Mesenchymal stem cell (in vitro differentiated cells and primary cell): ENCODE data around the gene TIAL1.

Source experiments
- DNase-seq: peaks from one replicate; pipeline ENCODE4 v3.0.0-alpha.2; 2013
- H2AFZ ChIP-seq: one replicate; pipeline ENCODE4 v1.6.1; 2013; ENCODE audit warnings: low read depth, mild to moderate bottlenecking, control low read depth, inconsistent platforms, low read length, moderate library complexity
- H2AK5ac ChIP-seq: 2 replicates; pipeline ENCODE4 v1.6.1; 2013; ENCODE audit warnings: low read length, moderate library complexity, mild to moderate bottlenecking, inconsistent platforms; ENCODE audit not compliant: severe bottlenecking
- H2BK120ac ChIP-seq: one replicate; pipeline ENCODE4 v1.6.1; 2013; ENCODE audit warnings: low read depth, mild to moderate bottlenecking, inconsistent platforms, low read length, moderate library complexity
- H2BK12ac ChIP-seq, 2 experiments: one replicate each; pipeline ENCODE4 v1.6.1; 2013; ENCODE audit warnings: inconsistent platforms in 2 of 2, low read length in 2 of 2, mild to moderate bottlenecking in 2 of 2, moderate library complexity in 2 of 2, control low read depth in 1 of 2
- H2BK15ac ChIP-seq: one replicate; pipeline ENCODE4 v1.6.1; 2013; ENCODE audit warnings: mild to moderate bottlenecking, low read depth, inconsistent platforms; ENCODE audit not compliant: poor library complexity, severe bottlenecking
- H2BK5ac ChIP-seq: 2 replicates; pipeline ENCODE4 v1.6.1; 2013; ENCODE audit warnings: low read depth, mild to moderate bottlenecking, low read length, control low read depth, inconsistent platforms; ENCODE audit not compliant: poor library complexity, severe bottlenecking
- H3K14ac ChIP-seq, 2 experiments: one replicate each; pipeline ENCODE4 v1.6.1; 2013; ENCODE audit warnings: inconsistent platforms in 2 of 2, low read length in 2 of 2, control low read depth in 1 of 2, mild to moderate bottlenecking in 1 of 2, moderate library complexity in 1 of 2
- H3K18ac ChIP-seq, 2 experiments: one replicate each; pipeline ENCODE4 v1.6.1; 2013; ENCODE audit warnings: inconsistent platforms in 2 of 2, low read length in 2 of 2, control low read depth in 1 of 2, low read depth in 1 of 2, mild to moderate bottlenecking in 1 of 2
- H3K23ac ChIP-seq, 2 experiments: one replicate each; pipeline ENCODE4 v1.6.1; 2013; ENCODE audit warnings: inconsistent platforms in 2 of 2, low read length in 2 of 2, mild to moderate bottlenecking in 2 of 2, moderate library complexity in 2 of 2, control low read depth in 1 of 2
- H3K27ac ChIP-seq: 2 replicates; pipeline ENCODE4 v1.5.1; 2013; ENCODE audit warnings: mild to moderate bottlenecking, moderate library complexity, low read length, control low read depth, inconsistent platforms; ENCODE audit not compliant: poor library complexity, severe bottlenecking
- H3K27me3 ChIP-seq, 2 experiments: 2 replicates each; pipeline versions ENCODE4 v1.6.1 to v1.7.0; 2013; ENCODE audit warnings: low read length in 2 of 2, mild to moderate bottlenecking in 2 of 2, moderate library complexity in 2 of 2, control low read depth in 1 of 2, inconsistent platforms in 1 of 2; ENCODE audit not compliant: control insufficient read depth in 1 of 2, insufficient read depth in 1 of 2
- H3K36me3 ChIP-seq, 2 experiments: 2 replicates each; pipeline versions ENCODE4 v1.6.1 to v1.7.0; 2013; ENCODE audit warnings: low read length in 2 of 2, control low read depth in 1 of 2, inconsistent platforms in 1 of 2, low read depth in 1 of 2, mild to moderate bottlenecking in 1 of 2; ENCODE audit not compliant: insufficient read depth in 2 of 2, control insufficient read depth in 1 of 2
- H3K4ac ChIP-seq, 2 experiments: one replicate each; pipeline ENCODE4 v1.6.1; 2013; ENCODE audit warnings: inconsistent platforms in 2 of 2, low read length in 2 of 2, mild to moderate bottlenecking in 2 of 2, moderate library complexity in 2 of 2, control low read depth in 1 of 2, low read depth in 1 of 2
- H3K4me1 ChIP-seq: 2 replicates; pipeline ENCODE4 v1.6.1; 2013; ENCODE audit warnings: low read depth, low read length, control low read depth; ENCODE audit not compliant: control insufficient read depth, insufficient read depth
- H3K4me2 ChIP-seq: 2 replicates; pipeline ENCODE4 v1.6.1; 2013; ENCODE audit warnings: low read length, mild to moderate bottlenecking, inconsistent platforms; ENCODE audit not compliant: poor library complexity, severe bottlenecking
- H3K4me3 ChIP-seq, 2 experiments: 2 replicates each; pipeline versions ENCODE4 v1.5.1 to v1.7.0; 2013; ENCODE audit warnings: low read length in 2 of 2, mild to moderate bottlenecking in 2 of 2, control low read depth in 1 of 2, low read depth in 1 of 2; ENCODE audit not compliant: insufficient read depth in 1 of 2
- H3K79me1 ChIP-seq: replicated peaks from 2 replicates; pipeline ENCODE4 v1.6.1; 2013; ENCODE audit warnings: mild to moderate bottlenecking, control low read depth, low read length, inconsistent platforms; ENCODE audit not compliant: poor library complexity, severe bottlenecking
- H3K9ac ChIP-seq: 2 replicates; pipeline ENCODE4 v1.7.0; 2013; ENCODE audit warnings: mild to moderate bottlenecking, low read length, moderate library complexity
- H3K9me3 ChIP-seq: 2 replicates; pipeline ENCODE4 v1.7.0; 2013; ENCODE audit warnings: mild to moderate bottlenecking, low read length; ENCODE audit not compliant: control insufficient read depth
- H4K8ac ChIP-seq: one replicate; pipeline ENCODE4 v1.6.1; 2013; ENCODE audit warnings: inconsistent platforms, mild to moderate bottlenecking, low read length, moderate library complexity
- H4K91ac ChIP-seq: one replicate; pipeline ENCODE4 v1.6.1; 2013; ENCODE audit warnings: mild to moderate bottlenecking, low read length, inconsistent platforms
- WGBS: methylation state at CpG from one replicate; pipeline ENCODE4 v1.1.7; 2013; ENCODE audit warnings: mixed read lengths; 5-methylcytosine and 5-hydroxymethylcytosine counted together

TIAL1 gene

DNA sequence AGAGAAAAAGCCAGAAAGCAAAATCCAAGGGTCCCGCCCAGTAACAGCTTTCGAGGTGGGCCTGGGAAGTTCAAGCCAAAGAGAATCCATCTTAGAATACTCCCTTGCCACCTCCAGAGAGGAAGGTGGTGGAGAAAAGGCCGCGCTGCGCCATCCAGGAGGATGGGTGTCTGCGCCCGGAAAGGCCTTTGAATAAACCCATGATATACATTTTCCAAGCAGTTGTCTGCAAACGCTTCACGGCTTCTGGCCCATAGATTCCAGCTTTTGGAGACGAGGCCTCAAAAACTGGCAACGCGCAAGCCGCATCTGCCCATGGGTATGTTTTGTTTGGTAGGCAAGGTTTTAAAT is 72.1 kb downstream of the TIAL1 start:
- Histone ChIP-seq H2BK12ac (no peak overlapping the region), H3K14ac (no peak overlapping the region), H3K18ac (peak overlapping the region in 1 of 2 experiments; percentile 4), H3K36me3 (peaks cover 11 to 22% of the 10 kb centered on the region in 2 experiments), H3K4me1 (peaks cover 4% of the 10 kb centered on the region), H2BK5ac (no peak overlapping the region), H3K9me3 (no peaks in the 10 kb centered on the region), H3K27ac (no peak overlapping the region), H3K79me1 (peaks cover 4% of the 10 kb centered on the region), H3K4me2 (no peak overlapping the region), H4K91ac (no peak overlapping the region), H3K4me3 (no peak overlapping the region), H2AK5ac (no peak overlapping the region), H3K4ac (no peak overlapping the region), H3K27me3 (no peaks in the 10 kb centered on the region), H3K23ac (no peak overlapping the region), H3K9ac (no peak overlapping the region), H2BK15ac (no peak overlapping the region), H2AFZ (no peak overlapping the region), H4K8ac (no peak overlapping the region), H2BK120ac (peak overlapping the region; percentile 58)
- WGBS = 92% methylated on average over 13 of the region's 13 CpGs
- no peak for DNase-seq

DNA sequence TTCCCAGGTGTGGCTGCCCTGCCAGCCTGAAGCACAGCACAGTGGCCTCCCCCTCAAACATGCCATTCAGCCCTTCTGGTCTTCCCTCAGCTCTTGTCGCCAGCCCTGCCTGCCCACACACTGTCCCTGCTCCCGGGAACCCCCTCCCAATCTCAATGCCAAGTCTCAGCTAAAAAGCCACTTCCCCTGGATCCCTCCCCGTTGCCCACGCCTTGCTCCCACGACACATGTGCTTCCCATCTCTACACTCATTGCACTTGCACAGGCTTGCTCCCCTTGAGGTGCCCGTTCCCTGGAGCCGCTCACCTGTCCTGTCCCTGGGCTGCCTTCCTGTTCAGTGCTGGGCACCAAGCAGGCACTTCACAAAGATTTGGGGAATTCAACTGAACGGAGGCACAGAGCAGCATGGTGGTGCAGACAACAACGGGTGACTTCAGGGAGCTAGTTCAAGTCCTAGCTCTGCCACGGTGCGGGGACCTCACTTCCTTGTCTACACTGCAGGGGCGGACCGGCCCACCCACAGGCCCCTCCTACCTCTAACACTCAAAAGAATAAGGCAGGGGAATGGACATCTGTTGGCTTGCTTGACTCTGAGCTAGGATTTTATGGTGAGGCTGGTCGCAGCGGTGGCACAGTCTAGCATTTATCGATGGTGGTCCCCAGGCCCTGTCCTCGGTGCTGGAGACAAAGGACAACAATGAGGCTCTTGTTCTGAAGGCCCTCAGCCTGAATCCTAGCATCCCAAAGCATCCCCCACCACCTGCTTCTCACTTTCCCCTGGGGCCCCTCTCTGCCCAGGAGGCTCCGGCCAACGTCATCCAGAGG is 72.7 kb downstream of the TIAL1 start:
- Histone ChIP-seq H2BK5ac (no peak overlapping the region), H2AK5ac (no peak overlapping the region), H3K79me1 (peaks cover 4% of the 10 kb centered on the region), H3K4me1 (peaks cover 4% of the 10 kb centered on the region), H4K8ac (no peak overlapping the region), H2AFZ (no peak overlapping the region), H3K27me3 (no peaks in the 10 kb centered on the region), H4K91ac (peak overlapping the region; percentile 81), H3K36me3 (peaks cover 11 to 22% of the 10 kb centered on the region in 2 experiments), H2BK12ac (peak overlapping the region; percentile 67 to 89), H3K18ac (peak overlapping the region; percentile 4 to 41), H3K4me2 (no peak overlapping the region), H3K9me3 (no peaks in the 10 kb centered on the region), H2BK15ac (no peak overlapping the region), H2BK120ac (peak overlapping the region; percentile 58), H3K4me3 (no peak overlapping the region), H3K23ac (no peak overlapping the region), H3K4ac (no peak overlapping the region), H3K9ac (no peak overlapping the region), H3K14ac (no peak overlapping the region), H3K27ac (no peak overlapping the region)
- WGBS = 95% methylated on average over 17 of the region's 19 CpGs
- no peak for DNase-seq
